Inferior parietal cortex (tissue), 1 donor: ENCODE data around the gene C1orf105.
"Not testable (repeated sequence)": the region's sequence is repeated elsewhere in the genome, so short reads cannot be mapped to it uniquely, and the experiment has no call there.

Source experiments
- DNase-seq: peaks from one replicate; pipeline ENCODE4 v3.0.0-alpha.2; 2016; ENCODE audit errors: extremely low spot score

The C1orf105 gene, protein sequence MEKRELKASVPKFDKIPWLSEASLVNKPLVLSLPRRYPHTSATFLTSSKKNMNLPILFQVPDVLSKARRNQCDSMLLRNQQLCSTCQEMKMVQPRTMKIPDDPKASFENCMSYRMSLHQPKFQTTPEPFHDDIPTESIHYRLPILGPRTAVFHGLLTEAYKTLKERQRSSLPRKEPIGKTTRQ

DNA sequence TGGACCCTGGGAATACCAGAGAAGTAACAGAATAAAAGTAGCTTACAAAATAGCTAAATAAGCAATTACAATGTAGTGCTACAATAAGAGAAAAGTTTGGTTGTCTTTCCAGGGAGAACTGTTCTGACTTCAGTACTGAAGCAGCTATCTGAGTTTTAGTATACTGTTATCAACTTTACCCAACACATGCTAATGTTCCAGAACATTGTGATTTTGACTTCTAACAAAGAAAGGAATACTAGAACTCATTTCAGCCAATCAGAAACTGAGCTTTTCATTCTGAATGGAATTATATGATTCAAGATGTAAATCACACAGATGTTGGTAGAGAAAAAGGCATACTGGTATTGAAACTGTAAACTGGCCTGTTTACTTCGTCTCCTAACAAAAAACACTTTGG is at the start of gene C1orf105:
Gene C1orf105, plus strand, starts transcription at position 301 of the 400 bp plus-strand sequence. CDS start 201 bp downstream, outside the sequence.
- no peak for DNase-seq

DNA sequence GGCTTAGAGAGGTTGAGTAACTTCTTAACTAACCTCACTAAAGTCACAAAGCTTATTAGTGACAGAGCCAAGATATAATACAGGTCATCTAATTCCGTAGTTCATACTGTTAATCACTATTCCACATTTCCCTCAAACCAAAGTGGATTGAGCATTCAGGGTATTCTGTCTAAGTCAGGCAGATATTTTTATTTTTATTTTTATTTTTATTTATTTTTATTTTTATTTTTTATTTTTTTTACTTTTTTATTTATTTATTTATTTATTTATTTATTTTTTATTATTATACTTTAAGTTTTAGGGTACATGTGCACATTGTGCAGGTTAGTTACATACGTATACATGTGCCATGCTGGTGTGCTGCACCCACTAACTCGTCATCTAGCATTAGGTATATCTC is 48.8 kb upstream of the C1orf105 start:
- not testable (repeated sequence) for DNase-seq

DNA sequence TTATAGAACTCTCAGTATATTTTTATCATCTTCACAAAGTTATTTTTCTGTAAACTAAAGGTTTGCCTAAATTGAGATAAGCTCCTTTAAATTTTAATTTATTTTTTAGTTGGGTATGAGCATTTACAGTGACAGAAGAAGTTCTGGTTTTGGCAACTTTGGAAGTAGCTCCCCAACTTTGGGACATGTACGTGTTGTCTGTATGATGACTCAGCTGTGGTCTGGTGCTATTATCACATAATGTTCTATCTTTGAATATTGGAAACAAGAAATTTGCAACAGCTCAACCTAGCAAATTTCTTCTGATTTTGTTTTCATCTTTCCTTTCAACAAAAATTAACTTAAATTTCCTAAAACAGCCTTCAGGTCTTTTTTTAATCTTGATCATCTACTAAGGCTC is 46.6 kb upstream of the C1orf105 start:
- no peak for DNase-seq

DNA sequence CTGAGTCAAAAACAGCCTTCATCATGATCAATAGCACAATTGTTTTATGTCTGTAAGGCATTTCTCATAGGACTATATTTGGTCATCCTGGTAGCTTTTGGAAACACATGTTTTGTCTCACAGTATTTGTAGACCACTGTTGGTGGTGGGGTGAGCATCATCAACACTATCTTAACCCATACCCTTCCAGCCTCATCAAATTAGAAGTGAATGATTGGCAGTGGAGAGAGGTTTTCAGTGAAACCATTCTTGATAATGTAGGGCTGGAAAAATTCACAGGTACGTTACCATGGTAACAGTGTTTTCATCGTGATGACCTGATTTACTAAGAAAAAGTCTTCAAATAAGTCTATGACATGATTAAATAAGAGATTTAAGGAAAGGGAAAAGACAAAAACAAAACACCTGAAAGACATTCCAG is 45.3 kb upstream of the C1orf105 start:
- no peak for DNase-seq

DNA sequence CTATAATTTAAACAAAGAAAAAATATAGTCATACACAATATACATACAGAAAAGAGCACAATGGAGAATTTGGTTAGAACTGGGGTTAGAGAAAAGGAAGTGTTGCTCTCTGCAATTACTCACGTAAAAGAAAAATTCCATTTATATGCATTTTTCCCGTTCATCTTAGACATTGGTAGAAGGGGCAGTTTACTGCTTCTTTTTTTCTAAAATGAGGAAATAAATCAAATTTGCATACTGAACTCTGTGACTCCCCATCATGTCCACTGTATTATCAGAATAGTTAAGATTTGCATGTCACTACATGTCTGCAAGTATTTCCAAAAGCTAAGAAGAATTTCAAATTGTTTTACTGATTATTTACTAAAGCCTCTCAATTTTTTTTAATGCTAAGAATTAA is 44.1 kb upstream of the C1orf105 start:
- DNase-seq = no peak

DNA sequence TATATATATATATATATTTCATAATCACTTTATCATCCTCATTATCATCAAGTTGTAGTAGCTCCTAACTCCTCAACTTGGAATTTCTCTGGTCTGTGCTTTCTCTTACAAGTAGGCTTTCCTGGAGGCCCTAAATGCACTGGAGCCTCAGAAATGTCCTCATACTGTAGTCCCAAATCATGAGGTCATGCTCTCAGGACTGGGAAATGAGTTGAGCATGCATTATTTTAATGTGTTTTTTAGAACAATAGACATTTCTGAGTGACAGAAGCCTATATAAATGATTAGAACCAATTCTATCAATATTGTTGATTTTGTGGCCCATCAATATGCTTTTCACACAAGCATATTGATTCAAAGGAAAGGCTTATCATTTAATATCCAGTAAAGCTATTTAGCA is 42.9 kb upstream of the C1orf105 start:
- DNase-seq = no peak

DNA sequence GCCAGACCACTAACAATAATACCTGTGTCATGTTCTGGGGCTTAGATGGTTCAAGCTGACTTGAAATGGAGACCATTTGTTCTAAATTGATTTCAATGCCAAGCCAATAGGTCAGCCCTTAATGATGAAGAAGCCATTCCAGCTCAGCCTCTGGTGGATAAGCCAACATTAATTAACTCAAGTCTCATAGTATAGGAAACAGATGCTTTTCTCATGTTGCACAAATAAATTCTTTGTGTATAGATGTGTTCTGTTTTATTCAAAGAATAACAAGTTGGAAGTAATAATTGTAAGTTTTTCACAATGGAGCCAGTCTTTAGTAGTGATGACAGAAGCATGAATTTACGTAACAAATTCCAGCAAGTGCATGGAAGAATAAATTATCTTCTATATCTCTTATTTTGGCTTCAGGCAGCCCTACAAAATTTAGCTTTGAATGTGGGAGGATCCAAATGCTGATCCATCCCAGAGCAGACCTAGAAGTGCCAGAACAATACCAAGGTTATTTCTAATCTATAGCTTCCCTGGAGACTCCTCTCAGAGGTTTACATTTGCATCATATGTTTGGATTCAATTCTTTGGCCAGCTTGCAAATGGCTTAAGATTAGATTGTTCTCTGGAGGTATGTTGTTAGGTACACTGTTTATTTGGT is 42.2 kb upstream of the C1orf105 start:
- DNase-seq = no peak

DNA sequence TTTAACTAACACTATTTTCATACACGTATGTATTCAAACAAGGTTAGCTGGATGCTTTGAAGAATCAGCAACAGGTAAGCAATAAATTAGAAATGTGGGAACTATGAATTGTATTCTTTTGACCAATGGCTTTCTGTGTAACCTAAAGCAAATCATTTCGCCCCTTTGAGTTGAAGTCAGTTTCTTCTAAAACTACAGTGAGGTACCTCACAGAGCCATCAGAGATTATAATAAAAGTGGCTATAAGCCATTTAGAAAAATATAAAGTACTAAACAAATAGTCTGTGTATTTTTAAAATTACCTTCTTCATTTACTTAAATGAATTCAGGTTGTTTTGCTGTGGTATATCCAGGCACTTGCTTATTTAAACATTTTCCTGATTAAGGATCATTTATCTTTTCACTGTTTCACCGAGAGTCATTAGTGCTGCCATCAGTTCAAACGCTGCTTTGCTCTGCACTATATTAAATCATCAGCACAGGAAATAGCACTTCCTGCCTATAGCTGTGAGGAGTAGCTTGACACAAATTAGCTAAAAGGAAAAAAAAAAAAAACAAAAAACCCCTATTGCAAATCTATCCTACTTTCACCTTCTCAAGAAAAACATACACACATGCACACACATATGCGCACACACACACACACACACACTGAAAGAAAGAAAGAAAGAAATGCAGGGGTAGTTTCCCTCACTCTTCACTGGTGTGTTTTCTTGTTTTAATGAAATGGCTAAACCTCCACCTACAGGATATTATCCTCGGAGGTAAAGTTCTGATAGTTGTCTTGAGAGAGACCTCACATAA is 39.8 kb upstream of the C1orf105 start:
- DNase-seq = no peak

DNA sequence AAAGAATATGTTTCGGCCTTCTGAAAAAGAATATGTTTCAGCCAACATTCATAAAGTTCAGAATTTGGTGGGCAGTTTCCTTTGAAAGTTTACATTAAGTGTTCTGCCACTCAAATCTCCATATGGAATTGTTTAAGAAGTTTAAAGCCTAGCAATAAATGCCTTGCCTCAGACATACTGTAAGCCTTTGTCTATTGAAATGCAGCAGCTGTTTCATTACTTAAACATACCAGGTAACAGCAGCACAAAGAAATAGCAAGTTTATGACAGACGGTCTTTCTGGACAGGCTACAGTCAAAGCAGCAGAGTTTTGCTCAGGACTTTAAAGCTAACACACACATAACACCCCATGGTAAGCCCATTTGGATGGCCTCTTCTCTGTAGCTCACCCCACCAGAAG is 38.5 kb upstream of the C1orf105 start:
- DNase-seq = no peak

DNA sequence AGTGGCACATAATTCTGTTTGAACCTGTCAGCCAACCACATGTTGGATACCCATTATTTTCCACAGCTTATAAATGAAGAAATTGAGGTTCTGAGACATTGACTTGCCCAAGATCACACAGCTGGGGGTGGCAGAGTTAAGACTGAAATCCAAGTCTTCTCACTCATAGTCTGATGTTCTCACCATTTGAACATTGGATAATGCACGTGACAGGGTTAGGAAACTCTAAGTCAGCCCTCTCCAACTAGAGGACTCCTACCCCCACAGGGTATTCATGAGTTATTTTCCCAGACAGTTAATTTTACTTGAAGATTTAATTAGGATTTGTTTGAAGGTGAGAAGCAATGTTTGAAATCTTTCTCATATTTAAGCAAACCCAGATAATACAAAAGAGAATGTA is 38.1 kb upstream of the C1orf105 start:
- no peak for DNase-seq

DNA sequence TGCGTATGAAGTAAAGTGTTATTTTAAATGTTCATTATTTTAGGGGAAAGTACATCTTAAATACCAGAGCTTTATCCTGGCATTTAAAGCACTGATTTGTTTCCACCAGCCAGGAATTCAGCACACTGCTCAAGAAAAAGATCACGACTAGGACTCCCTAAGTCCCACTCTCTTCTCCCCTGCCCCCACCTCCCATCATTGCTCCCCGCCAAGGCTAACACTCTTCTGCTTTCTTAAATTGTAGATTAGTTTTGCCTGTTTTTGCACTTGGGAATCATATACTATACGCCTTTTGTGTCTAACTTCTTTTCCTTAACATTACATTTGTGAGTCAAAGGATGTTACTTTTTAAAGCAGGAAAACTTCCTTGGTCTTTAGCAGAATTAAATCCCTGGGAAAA is 37.5 kb upstream of the C1orf105 start:
- DNase-seq = no peak

DNA sequence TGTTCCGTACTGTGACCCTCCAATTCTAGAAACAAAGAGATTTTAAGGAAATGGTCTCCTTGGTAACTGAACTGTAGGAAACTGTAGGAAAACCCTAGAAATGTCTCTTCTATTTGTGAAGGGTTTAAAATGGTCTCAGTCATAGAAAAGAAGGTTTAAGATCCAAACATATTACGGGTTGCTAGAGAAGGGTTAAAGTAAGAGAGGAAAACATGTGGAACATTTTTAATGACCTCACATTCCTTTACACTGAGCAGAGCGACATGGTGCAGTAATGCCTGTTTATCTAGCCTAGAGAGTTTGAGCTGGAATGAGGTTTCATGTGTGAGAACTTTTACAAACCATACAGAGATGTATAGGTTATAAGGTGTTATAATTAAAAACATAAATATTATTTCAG is 36.9 kb upstream of the C1orf105 start:
- no peak for DNase-seq

DNA sequence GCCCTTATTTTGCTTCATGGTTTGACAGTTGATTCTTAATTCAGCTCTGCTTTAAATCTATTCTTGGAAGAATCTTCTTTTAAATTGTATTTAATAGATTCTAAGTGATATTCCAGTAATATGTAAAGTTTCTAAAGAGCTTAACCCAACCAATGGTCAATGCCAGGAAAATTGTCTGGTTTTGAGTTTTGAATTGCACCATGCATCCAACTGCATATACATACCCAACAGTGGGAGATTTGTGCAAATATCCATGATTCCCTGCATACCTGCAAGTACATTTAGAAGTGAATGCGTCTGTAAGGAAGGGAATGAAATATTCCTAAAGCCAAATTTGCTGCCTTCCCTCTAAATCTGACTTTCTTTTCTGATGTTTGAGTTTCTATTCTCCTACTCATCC is 35.8 kb upstream of the C1orf105 start:
- no peak for DNase-seq

DNA sequence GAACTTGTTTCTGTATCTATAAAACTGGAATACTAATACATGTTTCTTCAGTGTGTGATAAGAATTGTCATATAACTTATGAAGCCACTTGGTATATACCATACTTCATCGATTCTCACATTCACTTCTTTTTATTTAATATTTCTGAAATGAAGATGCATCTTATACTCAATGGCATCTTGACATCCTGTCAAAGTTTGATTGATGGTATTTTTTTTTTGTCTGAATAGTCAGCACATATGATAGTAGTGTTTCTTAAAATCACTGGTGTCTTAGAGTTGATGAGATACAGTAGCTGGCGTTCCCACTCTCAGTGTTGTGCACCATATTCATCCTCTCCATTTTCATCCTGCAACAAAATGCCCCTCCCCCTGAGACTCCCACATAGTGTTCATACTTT is 34.4 kb upstream of the C1orf105 start:
- DNase-seq = no peak

DNA sequence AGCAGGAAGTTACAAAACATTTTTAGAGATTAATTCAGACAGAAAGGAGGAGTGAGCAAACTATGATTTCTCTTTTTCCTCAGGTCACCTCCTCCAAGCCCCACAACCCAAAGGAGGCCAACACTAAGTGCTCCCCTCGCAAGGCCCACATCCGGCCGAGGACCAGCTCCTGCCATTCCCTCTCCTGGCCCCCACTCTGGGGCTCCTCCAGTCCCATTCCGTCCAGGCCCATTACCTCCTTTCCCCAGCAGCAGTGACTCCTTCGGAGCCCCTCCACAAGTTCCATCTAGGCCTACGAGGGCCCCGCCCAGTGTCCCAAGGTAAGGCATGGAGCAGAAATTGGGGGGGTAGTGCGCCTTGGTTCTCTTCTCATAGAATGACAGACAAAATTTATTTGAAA is 32.0 kb upstream of the C1orf105 start:
- no peak for DNase-seq

DNA sequence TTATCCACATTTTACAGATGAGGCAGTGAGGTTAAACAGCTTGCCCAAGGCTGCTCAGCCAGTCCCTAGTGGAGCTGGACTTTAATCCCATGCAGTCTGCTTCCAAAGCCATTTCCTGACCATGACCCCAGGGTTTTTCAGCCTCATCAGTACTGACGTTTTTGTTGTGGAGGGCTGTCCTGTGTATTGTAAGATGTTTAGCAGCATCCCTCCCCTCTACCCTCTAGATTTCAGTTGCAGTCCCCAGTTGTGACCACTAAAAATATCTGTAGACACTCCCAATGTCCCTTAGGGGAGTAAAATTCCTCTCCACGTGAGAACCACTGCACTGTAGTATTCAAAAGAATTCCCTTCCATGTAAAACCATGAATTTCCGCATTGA is 30.2 kb upstream of the C1orf105 start:
- no peak for DNase-seq

DNA sequence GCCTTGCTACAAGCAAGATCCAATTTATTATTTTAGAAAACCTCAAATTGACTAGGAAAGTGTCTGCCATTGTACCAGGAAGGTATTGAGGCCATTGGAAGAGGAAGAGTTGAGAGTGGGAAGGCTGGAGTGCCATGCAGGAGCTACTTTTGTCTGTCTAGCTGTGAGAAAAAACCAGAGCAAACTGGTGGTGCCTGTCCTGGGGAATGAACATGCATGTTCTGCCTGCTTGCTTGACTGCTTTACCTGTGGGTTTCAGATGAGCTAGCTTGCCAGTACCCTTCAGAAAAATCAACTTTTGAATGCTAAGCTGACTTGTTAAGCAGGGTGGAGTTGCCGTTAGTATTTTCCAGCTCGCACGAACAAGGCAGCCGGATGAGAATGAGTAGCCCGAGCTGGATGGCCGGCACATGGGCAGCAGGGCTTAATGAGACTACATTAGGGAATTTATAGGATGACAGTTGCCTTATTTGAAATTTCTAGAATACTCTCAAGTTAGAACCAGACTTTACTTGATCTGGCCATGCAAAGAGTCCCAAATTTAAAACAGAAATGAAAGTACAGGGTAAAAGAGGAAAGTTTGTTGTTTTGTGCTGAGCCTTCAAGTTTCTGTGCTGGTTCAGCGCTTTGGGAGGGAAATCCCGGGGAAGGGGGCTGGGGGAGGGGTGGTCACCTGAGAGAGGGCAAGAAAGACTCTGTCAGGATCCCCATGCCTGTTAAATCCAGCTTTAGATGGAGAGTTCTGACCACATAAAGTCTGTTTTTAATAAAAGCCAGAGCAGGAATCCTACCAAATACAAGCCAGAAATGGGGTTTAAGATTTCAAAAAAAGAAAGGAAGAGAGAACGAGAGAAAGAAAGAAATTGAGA is 29.6 kb upstream of the C1orf105 start:
- DNase-seq = no peak

DNA sequence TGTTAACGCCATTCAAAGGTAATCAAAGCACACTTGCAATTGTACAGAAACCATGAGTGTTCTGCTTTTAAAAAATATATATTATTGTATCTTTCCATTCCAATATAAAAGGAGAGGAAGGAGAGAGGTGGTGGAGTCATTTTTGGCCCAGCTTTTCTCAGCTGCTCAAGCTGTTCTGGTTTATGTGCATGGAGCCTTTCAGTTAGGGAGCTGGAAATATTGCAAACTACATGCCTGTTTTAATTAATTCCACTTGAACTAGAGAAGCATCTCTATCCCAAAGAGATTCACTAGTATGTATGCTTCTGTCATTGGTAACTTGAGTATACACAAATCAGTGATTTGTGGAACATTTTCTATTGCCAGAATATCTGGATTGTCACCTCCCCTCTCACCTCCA is 28.5 kb upstream of the C1orf105 start:
- no peak for DNase-seq

DNA sequence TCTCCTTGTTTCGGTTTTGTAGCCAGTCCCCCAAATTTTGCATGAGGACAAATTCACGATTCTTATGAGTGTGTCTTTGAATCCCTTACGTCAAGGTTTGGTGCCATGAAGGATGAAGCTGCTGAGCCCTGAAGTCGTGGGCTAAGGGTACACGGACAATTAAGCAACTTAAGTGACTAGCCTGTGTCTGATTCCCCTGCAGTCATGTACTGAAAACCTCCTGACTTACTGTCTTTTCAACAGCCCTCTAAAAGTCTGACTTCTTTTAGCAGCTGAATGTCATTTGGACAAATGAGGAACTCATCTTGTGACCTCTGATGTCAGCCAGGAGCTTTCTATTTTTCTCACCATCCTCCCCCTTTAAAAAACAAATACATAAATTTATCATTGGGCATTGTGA is 27.1 kb upstream of the C1orf105 start:
- no peak for DNase-seq

DNA sequence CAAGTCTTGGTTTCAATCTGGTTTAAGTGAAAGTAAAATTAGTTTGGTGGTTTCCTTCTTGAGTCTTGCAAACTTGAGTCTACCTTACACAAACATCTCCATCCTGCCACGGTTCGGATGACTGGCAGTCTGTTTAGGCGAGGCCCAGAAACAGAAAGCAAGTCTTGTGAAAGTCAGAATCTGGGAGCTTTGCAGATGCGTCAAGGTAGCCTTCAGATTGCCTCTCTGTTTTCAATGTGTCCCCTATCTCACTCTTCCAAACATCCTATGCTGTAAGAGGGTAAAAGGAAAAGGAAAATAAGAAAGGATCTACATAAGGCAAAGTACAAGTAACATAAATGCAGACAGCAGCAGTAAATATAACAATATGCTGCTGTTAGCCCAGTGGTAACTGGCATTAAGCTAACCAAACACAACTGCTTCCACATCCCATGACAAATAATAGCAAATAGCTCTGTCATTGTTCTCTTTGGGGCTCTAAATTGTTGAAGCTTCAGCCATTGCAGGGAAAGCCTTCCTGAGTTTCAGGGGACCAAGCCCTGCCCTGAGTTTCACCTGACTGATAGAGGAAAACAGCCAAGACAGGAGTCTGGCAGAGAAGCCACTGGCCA is 26.2 kb upstream of the C1orf105 start:
- no peak for DNase-seq

DNA sequence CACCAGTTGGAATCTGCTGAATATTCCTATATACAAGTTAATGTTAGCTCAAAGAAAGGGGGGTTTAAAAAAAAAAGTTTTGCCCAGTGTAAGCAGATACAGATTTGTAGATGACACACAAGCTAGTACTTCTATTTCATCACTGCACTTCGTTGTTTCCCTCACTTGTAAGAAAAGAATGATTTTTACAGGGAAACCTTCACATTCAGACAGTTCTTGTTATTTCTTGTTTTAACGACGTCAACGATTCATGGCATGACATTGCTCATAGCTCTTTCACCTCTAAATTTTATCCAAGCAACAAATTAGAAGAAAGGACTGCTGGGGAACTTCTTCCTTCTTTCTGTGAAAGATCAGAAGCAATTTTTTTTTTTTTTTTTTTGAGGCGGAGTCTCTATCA is 25.7 kb upstream of the C1orf105 start:
- no peak for DNase-seq

DNA sequence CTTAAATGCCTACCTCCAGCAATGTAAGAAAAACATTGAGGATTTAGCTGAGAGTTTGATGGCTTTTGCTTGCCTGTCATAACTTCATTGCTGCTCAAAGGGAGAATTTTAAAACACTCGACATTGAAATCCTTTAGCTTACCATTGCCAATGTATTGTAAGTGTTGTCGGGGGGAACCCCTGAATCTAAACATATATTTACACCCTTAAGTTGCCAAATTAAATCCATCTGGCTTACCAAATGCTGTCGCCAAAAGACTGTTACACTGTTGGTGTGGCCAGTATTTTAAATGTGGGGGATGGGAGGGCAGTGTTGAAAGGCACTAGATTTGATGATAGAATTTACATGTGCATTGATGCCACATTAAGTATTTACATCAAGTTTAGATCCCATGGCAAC is 24.9 kb upstream of the C1orf105 start:
- DNase-seq = no peak
